Activated CD8-positive, alpha-beta memory T cell treated with anti-CD3 and anti-CD28 coated beads, Interleukin-2, amount 50 U/mL, for 48 hours (primary cell): ENCODE data around the gene RAN.
A peak's percentile ranks its signal among the peaks of the same experiment; 100 is the strongest.
"Not testable (repeated sequence)": the region's sequence is repeated elsewhere in the genome, so short reads cannot be mapped to it uniquely, and the experiment has no call there.

Experiments
- DNase-seq: peaks from one replicate; pipeline ENCODE4 v3.0.0-alpha.2; 2020

The RAN gene

GRCh38 chr12:130871286-130872178 is at the start of gene RAN:
Gene RAN, plus strand, starts transcription at chr12:130872066. Its CDS starts 528 bp downstream, at chr12:130872594.
- DNase-seq = peak; percentile 96

- DNase-seq = no peak
Observed at GRCh38 chr12:130825771-130826150, 46.1 kb upstream of the RAN start.

GRCh38 chr12:130826151-130826801 is 45.6 kb upstream of the RAN start:
- DNase-seq = peak; percentile 94

- no peak for DNase-seq
Observed at GRCh38 chr12:130827432-130827831, 44.4 kb upstream of the RAN start.

- peak; percentile 12 for DNase-seq
Observed at GRCh38 chr12:130828895-130829294, 43.0 kb upstream of the RAN start.

GRCh38 chr12:130829391-130830245 is 42.2 kb upstream of the RAN start:
- DNase-seq = peak; percentile 25

GRCh38 chr12:130830246-130830551 is 41.7 kb upstream of the RAN start:
- peak; percentile 13 for DNase-seq

GRCh38 chr12:130831246-130831645 is 40.6 kb upstream of the RAN start:
- peak; percentile 7 for DNase-seq

- DNase-seq = peak; percentile 17
Observed at GRCh38 chr12:130831876-130832405, 39.9 kb upstream of the RAN start.

GRCh38 chr12:130832561-130833209 is 39.2 kb upstream of the RAN start:
- peak; percentile 45 for DNase-seq

GRCh38 chr12:130835011-130835410 is 36.9 kb upstream of the RAN start:
- peak; percentile 40 for DNase-seq

- peak; percentile 20 for DNase-seq
Observed at GRCh38 chr12:130835436-130835835, 36.4 kb upstream of the RAN start.

GRCh38 chr12:130838284-130838950 is 33.4 kb upstream of the RAN start:
- DNase-seq = peak; percentile 66

- peak; percentile 96 for DNase-seq
Observed at GRCh38 chr12:130838951-130839769, 32.7 kb upstream of the RAN start, which contains the start of gene STX2. Gene STX2, minus strand, starts transcription at chr12:130839250. Its CDS starts 151 bp downstream, at chr12:130839099.

- DNase-seq = peak; percentile 49
Observed at GRCh38 chr12:130839770-130840404, 32.0 kb upstream of the RAN start.

- no peak for DNase-seq
Observed at GRCh38 chr12:130846369-130846768, 25.5 kb upstream of the RAN start.

GRCh38 chr12:130847112-130847511 is 24.8 kb upstream of the RAN start:
- no peak for DNase-seq

GRCh38 chr12:130848105-130848504 is 23.8 kb upstream of the RAN start:
- DNase-seq = not testable (repeated sequence)

- not testable (repeated sequence) for DNase-seq
Observed at GRCh38 chr12:130848785-130849305, 23.0 kb upstream of the RAN start.
